ENCODE measurements around the gene PLCG2.

The PLCG2 gene

DNA sequence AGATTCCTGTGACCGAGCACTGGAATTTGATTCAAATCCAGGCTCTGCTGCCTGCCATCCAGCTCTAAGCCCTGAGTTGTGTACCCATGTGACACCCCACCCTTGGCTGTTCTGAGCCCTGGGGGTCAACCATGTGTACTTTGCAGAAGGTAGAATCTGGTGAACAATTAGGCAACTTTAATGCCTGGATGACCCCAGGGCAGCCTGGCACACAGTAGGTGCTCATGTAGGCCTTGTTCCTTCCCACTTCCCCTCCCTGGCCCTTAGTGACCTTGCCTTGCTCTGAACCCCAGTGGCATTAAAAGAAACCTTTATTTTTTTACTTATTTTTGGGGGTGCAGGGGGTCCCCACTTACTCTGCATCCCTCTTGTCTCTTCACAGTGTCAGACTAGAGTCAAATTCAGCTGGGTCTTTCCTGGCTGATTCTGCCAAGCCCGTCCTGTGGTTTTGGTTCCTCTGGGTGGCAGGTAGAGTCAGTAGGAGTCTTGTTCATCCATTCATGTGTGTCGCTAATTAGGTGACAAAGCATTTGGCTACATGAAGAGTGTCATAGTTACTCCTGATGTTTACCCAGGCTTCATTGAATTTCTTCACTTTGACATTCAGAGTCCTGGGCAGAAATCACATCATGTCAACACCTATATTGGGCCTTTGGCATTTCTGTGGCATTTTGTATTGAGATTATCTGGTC is 89.1 kb downstream of the PLCG2 start:
- no peak for TF ChIP-seq ARNTL (CRISPR knock-in tag; IDR thresholded peaks at IDR 0.05; ENCODE audit: borderline replicate concordance, low read depth)
- no peak for ATAC-seq

DNA sequence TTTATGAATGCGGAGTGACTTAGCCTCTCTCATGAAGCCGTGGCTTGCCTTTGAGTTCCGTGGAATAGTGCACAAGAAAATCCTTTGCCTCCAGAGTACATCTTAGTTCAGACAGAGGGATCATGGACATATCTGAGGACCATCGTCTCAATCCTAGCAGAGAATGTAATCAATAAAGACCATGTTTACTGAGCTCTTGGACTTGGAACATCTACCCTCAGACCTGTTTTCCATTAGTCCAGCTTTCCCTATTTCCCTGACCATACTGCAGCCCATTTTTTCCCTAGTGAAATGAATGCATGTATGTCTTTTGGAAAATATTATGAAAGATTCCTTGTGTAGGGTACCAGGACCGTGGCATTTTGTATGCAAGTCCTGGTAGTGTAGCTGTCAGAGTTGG is 90.2 kb downstream of the PLCG2 start:
- no peak for ATAC-seq
- TF ChIP-seq TCF4 (CRISPR knock-in tag; IDR thresholded peaks at IDR 0.05; ENCODE audit: borderline replicate concordance) (no peak), ESRRG (CRISPR knock-in tag; IDR thresholded peaks at IDR 0.05) (no peak), PPARA (CRISPR knock-in tag; IDR thresholded peaks at IDR 0.05; ENCODE audit: borderline replicate concordance) (no peak), ISL1 (CRISPR knock-in tag; IDR thresholded peaks at IDR 0.05) (no peak), SNAI2 (CRISPR knock-in tag; IDR thresholded peaks at IDR 0.05) (no peak), ZFP3 (CRISPR knock-in tag; IDR thresholded peaks at IDR 0.05) (no peak)
- TF ChIP-seq, protein P1, sequence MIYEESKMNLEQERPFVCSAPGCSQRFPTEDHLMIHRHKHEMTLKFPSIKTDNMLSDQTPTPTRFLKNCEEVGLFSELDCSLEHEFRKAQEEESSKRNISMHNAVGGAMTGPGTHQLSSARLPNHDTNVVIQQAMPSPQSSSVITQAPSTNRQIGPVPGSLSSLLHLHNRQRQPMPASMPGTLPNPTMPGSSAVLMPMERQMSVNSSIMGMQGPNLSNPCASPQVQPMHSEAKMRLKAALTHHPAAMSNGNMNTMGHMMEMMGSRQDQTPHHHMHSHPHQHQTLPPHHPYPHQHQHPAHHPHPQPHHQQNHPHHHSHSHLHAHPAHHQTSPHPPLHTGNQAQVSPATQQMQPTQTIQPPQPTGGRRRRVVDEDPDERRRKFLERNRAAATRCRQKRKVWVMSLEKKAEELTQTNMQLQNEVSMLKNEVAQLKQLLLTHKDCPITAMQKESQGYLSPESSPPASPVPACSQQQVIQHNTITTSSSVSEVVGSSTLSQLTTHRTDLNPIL (CRISPR knock-in tag; IDR thresholded peaks at IDR 0.05; ENCODE audit: low read depth), result no peak

DNA sequence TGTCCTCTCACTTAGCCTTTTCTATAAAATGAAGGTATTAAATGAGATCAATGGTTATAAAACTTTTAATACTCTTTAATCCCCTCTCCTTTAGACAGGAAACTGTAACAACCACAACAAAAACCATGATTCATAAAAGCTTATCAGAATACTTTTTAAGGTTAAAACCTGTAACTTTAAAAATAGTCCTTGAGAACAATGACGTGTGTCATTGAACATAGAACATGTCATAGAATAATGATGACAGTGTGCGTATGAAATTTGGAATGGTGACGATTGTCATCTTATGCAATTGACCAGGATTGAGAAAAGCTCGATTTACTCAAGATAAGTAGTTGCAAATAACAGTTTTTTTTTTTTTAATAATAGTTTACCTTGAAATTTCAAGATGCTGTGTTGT is 94.1 kb downstream of the PLCG2 start:
- no peak for ATAC-seq
- no peak for TF ChIP-seq ZFP30 (CRISPR knock-in tag; IDR thresholded peaks at IDR 0.05)
- no peak for TF ChIP-seq PPARA (CRISPR knock-in tag; IDR thresholded peaks at IDR 0.05; ENCODE audit: borderline replicate concordance)
- no peak for TF ChIP-seq ESRRG (CRISPR knock-in tag; IDR thresholded peaks at IDR 0.05)

DNA sequence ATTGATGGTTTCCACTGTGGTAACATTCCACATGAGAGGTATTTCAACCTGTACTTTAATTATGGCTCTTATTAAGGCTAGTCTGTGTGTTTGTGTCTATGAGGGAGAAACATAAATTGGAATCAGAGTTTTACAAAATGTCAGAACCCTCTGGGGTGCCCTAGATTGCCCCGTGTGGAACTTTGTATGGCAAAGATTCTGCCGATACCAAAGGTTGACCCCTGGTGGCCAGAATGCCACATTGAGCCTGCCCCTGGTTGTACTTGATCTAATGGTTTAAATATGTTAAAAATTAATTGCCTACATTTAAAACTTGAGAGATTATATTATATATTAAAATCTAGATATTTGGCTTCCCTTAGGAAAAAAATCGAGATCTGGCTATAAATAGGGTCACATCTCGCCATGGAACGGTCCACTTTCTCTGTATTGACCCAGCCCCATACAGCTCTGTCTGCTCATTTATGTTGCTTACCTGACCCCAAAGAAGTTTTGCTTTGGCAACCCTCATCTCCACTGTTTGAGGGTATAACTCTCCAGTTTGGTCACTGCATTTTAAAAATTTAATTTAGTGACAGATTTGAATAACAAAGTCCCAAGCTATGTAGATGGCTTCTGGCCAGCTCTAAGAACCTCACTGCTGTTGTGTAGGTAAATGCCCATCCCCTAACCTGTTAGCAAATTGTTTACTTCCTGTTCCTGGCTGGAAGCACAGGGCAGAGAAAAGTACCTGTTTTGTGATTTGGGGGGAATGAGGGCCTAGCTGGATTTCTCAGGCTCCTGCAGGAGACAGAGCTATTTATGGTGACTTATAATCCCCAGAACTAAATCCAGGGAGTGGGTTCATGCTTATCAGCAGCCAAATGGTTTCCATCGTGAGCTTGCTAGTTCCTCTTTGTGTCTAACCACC is 95.0 kb downstream of the PLCG2 start:
- TF ChIP-seq ISL1 (CRISPR knock-in tag; IDR thresholded peaks at IDR 0.05) (no peak), ZNF70 (CRISPR knock-in tag; IDR thresholded peaks at IDR 0.05) (no peak), BACH2 (CRISPR knock-in tag; IDR thresholded peaks at IDR 0.05; ENCODE audit: borderline replicate concordance) (no peak), ESRRG (CRISPR knock-in tag; IDR thresholded peaks at IDR 0.05) (no peak), PPARA (CRISPR knock-in tag; IDR thresholded peaks at IDR 0.05; ENCODE audit: borderline replicate concordance) (no peak), ZFP3 (CRISPR knock-in tag; IDR thresholded peaks at IDR 0.05) (no peak), ARNTL (CRISPR knock-in tag; IDR thresholded peaks at IDR 0.05; ENCODE audit: borderline replicate concordance, low read depth) (no peak), TCF4 (CRISPR knock-in tag; IDR thresholded peaks at IDR 0.05; ENCODE audit: borderline replicate concordance) (no peak), ZNF8 (CRISPR knock-in tag; IDR thresholded peaks at IDR 0.05) (no peak)
- TF ChIP-seq, protein P1 (CRISPR knock-in tag; IDR thresholded peaks at IDR 0.05; ENCODE audit: low read depth), result no peak
- TF ChIP-seq, protein P2, sequence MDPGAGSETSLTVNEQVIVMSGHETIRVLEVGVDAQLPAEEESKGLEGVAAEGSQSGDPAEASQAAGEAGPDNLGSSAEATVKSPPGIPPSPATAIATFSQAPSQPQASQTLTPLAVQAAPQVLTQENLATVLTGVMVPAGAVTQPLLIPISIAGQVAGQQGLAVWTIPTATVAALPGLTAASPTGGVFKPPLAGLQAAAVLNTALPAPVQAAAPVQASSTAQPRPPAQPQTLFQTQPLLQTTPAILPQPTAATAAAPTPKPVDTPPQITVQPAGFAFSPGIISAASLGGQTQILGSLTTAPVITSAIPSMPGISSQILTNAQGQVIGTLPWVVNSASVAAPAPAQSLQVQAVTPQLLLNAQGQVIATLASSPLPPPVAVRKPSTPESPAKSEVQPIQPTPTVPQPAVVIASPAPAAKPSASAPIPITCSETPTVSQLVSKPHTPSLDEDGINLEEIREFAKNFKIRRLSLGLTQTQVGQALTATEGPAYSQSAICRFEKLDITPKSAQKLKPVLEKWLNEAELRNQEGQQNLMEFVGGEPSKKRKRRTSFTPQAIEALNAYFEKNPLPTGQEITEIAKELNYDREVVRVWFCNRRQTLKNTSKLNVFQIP (CRISPR knock-in tag; IDR thresholded peaks at IDR 0.05; ENCODE audit: borderline replicate concordance, low read depth), result no peak
- ATAC-seq, result peak; percentile 95

DNA sequence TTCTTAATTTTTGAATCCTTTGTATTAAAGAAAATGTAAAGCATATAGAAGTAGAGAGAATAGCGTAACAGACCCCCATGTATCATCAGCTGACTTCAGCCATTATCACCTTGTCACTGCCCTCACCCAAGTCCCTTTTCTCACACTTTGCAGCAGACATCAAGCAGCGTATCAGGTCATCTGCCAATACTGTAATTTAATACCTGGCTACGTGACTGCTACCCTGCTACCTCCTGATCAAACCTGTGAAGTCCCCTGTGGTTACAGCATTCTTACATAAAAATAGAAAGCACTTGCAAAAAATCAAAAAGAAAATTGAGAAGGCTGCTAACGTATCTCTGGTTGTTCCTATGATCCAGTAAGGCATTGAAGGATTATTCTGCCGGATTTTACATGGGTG is 96.4 kb downstream of the PLCG2 start:
- ATAC-seq, result no peak
- TF ChIP-seq ZFP30 (CRISPR knock-in tag; IDR thresholded peaks at IDR 0.05) (no peak), BACH2 (CRISPR knock-in tag; IDR thresholded peaks at IDR 0.05; ENCODE audit: borderline replicate concordance) (no peak), ZFP3 (CRISPR knock-in tag; IDR thresholded peaks at IDR 0.05) (no peak), ZNF565 (CRISPR knock-in tag; conservative IDR thresholded peaks at IDR 0.05; ENCODE audit: low read depth) (no peak), CSDC2 (CRISPR knock-in tag; IDR thresholded peaks at IDR 0.05) (no peak), GLIS3 (CRISPR knock-in tag; IDR thresholded peaks at IDR 0.05) (no peak), ISL1 (CRISPR knock-in tag; IDR thresholded peaks at IDR 0.05) (no peak), ZNF8 (CRISPR knock-in tag; IDR thresholded peaks at IDR 0.05) (no peak)
- TF ChIP-seq, protein P3, sequence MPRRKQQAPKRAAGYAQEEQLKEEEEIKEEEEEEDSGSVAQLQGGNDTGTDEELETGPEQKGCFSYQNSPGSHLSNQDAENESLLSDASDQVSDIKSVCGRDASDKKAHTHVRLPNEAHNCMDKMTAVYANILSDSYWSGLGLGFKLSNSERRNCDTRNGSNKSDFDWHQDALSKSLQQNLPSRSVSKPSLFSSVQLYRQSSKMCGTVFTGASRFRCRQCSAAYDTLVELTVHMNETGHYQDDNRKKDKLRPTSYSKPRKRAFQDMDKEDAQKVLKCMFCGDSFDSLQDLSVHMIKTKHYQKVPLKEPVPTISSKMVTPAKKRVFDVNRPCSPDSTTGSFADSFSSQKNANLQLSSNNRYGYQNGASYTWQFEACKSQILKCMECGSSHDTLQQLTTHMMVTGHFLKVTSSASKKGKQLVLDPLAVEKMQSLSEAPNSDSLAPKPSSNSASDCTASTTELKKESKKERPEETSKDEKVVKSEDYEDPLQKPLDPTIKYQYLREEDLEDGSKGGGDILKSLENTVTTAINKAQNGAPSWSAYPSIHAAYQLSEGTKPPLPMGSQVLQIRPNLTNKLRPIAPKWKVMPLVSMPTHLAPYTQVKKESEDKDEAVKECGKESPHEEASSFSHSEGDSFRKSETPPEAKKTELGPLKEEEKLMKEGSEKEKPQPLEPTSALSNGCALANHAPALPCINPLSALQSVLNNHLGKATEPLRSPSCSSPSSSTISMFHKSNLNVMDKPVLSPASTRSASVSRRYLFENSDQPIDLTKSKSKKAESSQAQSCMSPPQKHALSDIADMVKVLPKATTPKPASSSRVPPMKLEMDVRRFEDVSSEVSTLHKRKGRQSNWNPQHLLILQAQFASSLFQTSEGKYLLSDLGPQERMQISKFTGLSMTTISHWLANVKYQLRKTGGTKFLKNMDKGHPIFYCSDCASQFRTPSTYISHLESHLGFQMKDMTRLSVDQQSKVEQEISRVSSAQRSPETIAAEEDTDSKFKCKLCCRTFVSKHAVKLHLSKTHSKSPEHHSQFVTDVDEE (CRISPR knock-in tag; IDR thresholded peaks at IDR 0.05), result no peak
- TF ChIP-seq, protein P2 (CRISPR knock-in tag; IDR thresholded peaks at IDR 0.05; ENCODE audit: borderline replicate concordance, low read depth), result no peak
- TF ChIP-seq, protein P4, sequence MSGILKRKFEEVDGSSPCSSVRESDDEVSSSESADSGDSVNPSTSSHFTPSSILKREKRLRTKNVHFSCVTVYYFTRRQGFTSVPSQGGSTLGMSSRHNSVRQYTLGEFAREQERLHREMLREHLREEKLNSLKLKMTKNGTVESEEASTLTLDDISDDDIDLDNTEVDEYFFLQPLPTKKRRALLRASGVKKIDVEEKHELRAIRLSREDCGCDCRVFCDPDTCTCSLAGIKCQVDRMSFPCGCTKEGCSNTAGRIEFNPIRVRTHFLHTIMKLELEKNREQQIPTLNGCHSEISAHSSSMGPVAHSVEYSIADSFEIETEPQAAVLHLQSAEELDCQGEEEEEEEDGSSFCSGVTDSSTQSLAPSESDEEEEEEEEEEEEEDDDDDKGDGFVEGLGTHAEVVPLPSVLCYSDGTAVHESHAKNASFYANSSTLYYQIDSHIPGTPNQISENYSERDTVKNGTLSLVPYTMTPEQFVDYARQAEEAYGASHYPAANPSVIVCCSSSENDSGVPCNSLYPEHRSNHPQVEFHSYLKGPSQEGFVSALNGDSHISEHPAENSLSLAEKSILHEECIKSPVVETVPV (CRISPR knock-in tag; IDR thresholded peaks at IDR 0.05), result no peak
- TF ChIP-seq, protein P1 (CRISPR knock-in tag; IDR thresholded peaks at IDR 0.05; ENCODE audit: low read depth), result no peak
